A673 (cell line): ENCODE results near the gene VAV2. TPM values are rescaled to one million over a fixed set of nuclear protein-coding genes. Genes with fewer than 3 reads are reported as not detected.

Experiments used
- BruUV-seq: library from RNA; stranded (reverse); fragments of 400-500 nt; replicated peaks from 2 replicates; lab custom pipeline; 2021; lab: Mats Ljungman, UMichigan
- CTCF ChIA-PET: fragments of 300-600 bp; sonication (Branson Sonifier 250); formaldehyde crosslinking; loops from one replicate; lab custom pipeline; 2022; ENCODE audit warnings: antibody characterized with exemption; lab: Charles Lee
- POLR2A ChIA-PET: fragments of 300-600 bp; sonication (Branson Sonifier 250); formaldehyde crosslinking; loops from one replicate; lab custom pipeline; 2022; ENCODE audit warnings: antibody characterized with exemption; ENCODE audit not compliant: low non-redundant PET; lab: Charles Lee
- DNase-seq: peaks from one replicate; pipeline ENCODE4 v3.0.0-alpha.2; 2015; ENCODE audit warnings: low spot score
- H3K27ac ChIP-seq: fragments of 200-600 bp; sonication (generic); 2 replicates; pipeline ENCODE4 v1.5.1; 2016; ENCODE audit warnings: mixed run types, low read depth, mild to moderate bottlenecking, mixed read lengths, antibody characterized with exemption, low read length; ENCODE audit not compliant: poor library complexity, severe bottlenecking
- H3K27me3 ChIP-seq: fragments of 200-600 bp; sonication (generic); replicated peaks from 2 replicates; pipeline ENCODE4 v1.6.1; 2017; ENCODE audit warnings: mixed run types, low read depth, mild to moderate bottlenecking, mixed read lengths, antibody characterized with exemption, low read length; ENCODE audit not compliant: insufficient read depth, poor library complexity
- H3K36me3 ChIP-seq: fragments of 200-600 bp; sonication (generic); 2 replicates; pipeline ENCODE4 v1.6.1; 2016; ENCODE audit warnings: mixed run types, mild to moderate bottlenecking, mixed read lengths, antibody characterized with exemption, low read length; ENCODE audit not compliant: insufficient read depth, poor library complexity, severe bottlenecking
- H3K4me1 ChIP-seq: fragments of 200-600 bp; sonication (generic); 2 replicates; pipeline ENCODE4 v1.6.1; 2017; ENCODE audit warnings: mixed run types, mild to moderate bottlenecking, mixed read lengths, antibody characterized with exemption, low read length; ENCODE audit not compliant: insufficient read depth, poor library complexity, severe bottlenecking
- H3K4me3 ChIP-seq: fragments of 200-600 bp; sonication (generic); 2 replicates; pipeline ENCODE4 v1.5.1; 2016; ENCODE audit warnings: low read depth, mixed run types, mild to moderate bottlenecking, mixed read lengths, low read length; ENCODE audit not compliant: poor library complexity, severe bottlenecking
- H3K9me3 ChIP-seq: fragments of 200-600 bp; sonication (generic); 2 replicates; pipeline ENCODE4 v1.6.1; 2016; ENCODE audit warnings: mixed run types, low read depth, mild to moderate bottlenecking, mixed read lengths, antibody characterized with exemption, low read length; ENCODE audit not compliant: poor library complexity, severe bottlenecking
- CTCF ChIP-seq: fragments of 300-800, 200-600 bp; sonication (generic); conservative IDR thresholded peaks from 2 replicates; pipeline ENCODE4 v1.5.1; 2017; ENCODE audit warnings: low read depth, mild to moderate bottlenecking, antibody characterized with exemption, low read length, moderate library complexity, mixed read lengths
- EZH2 ChIP-seq: fragments of 200-600 bp; sonication (generic); IDR thresholded peaks from 2 replicates; pipeline ENCODE4 v1.6.1; 2017; ENCODE audit warnings: borderline replicate concordance, low read depth, mild to moderate bottlenecking, mixed read lengths, antibody characterized with exemption, low read length; ENCODE audit not compliant: poor library complexity, severe bottlenecking
- intact Hi-C: fragments of 100-400 bp; cut with micrococcal nuclease; formaldehyde crosslinking; loops from one replicate; pipeline ENCODE4 v1.10.0; 2022; ENCODE audit not compliant: unreplicated experiment
- total RNA-seq: library from RNA; stranded (reverse); gene quantifications from 2 replicates; pipeline ENCODE4 v1.2.3, GENCODE V29; 2021

The VAV2 gene
- total RNA-seq, 1 experiment from 2014 or later, result 16.4 TPM

- no peak overlapping the region for H3K27ac ChIP-seq
- TF ChIP-seq CTCF (no peak), EZH2 (no peak)
- DNase-seq, result peak; percentile 59
- no peaks in the 10 kb centered on the region for H3K27me3 ChIP-seq
- H3K36me3 ChIP-seq, result no peaks in the 10 kb centered on the region
- no TSS peak for BruUV-seq
- no peaks in the 10 kb centered on the region for H3K4me1 ChIP-seq
- no peak overlapping the region for H3K4me3 ChIP-seq
- ChIA-PET CTCF (no interaction called here), POLR2A (no interaction called here)
- intact Hi-C loops, result no loop called here
- H3K9me3 ChIP-seq, result no peaks in the 10 kb centered on the region
Observed at GRCh38 chr9:133848471-133849109, 143.5 kb downstream of the VAV2 start.

GRCh38 chr9:133846483-133847090 is 145.5 kb downstream of the VAV2 start:
- Histone ChIP-seq H3K4me3 (no peak overlapping the region), H3K36me3 (no peaks in the 10 kb centered on the region), H3K4me1 (peaks cover 3% of the 10 kb centered on the region), H3K27me3 (no peaks in the 10 kb centered on the region), H3K9me3 (no peaks in the 10 kb centered on the region), H3K27ac (no peak overlapping the region)
- BruUV-seq, result no TSS peak
- POLR2A ChIA-PET, result no interaction called here
- intact Hi-C loops, result no loop called here
- TF ChIP-seq CTCF (no peak), EZH2 (no peak)
- no peak for DNase-seq
- CTCF ChIA-PET, result no interaction called here

- no peaks in the 10 kb centered on the region for H3K27me3 ChIP-seq
- DNase-seq, result no peak
- BruUV-seq, result no TSS peak
- no peak overlapping the region for H3K4me3 ChIP-seq
- ChIA-PET POLR2A (no interaction called here), CTCF (no interaction called here)
- peaks cover 3% of the 10 kb centered on the region for H3K4me1 ChIP-seq
- TF ChIP-seq EZH2, result no peak
- no peak for TF ChIP-seq CTCF
- H3K36me3 ChIP-seq, result no peaks in the 10 kb centered on the region
- no peak overlapping the region for H3K27ac ChIP-seq
- intact Hi-C loops, result no loop called here
- H3K9me3 ChIP-seq, result no peaks in the 10 kb centered on the region
Observed at GRCh38 chr9:133845440-133845839, 146.7 kb downstream of the VAV2 start.
